Keratinocyte (primary cell): Measurements from ENCODE around the gene CDK5RAP3.

Source experiments
- CTCF ChIP-seq, 3 experiments: IDR thresholded peaks in 1 of 3; conservative IDR thresholded peaks in 1 of 3; optimal IDR thresholded peaks in 1 of 3; 2 replicates in 2 of 3; 3 replicates in 1 of 3; pipeline versions ENCODE3 to v1.5.1; 2011; ENCODE audit warnings: low read length in 3 of 3, mild to moderate bottlenecking in 3 of 3, moderate library complexity in 2 of 3, control low read depth in 1 of 3, inconsistent platforms in 1 of 3; ENCODE audit not compliant: insufficient read depth in 2 of 3; ENCODE audit errors: extremely low read depth in 1 of 3
- EZH2 ChIP-seq: IDR thresholded peaks from one replicate; pipeline ENCODE4 v1.6.1; 2012; ENCODE audit warnings: inconsistent platforms, mild to moderate bottlenecking, low read length, moderate library complexity

GRCh38 chr17:47942096-47942510 lies 28.8 kb upstream of the CDK5RAP3 start:
- TF ChIP-seq CTCF (optimal IDR thresholded peaks at IDR 0.05 in 1 of 3, IDR thresholded peaks at IDR 0.05 in 1 of 3, conservative IDR thresholded peaks at IDR 0.05 in 1 of 3; ENCODE audit: extremely low read depth in 1 of 3, insufficient read depth in 2 of 3, low read length in 3 of 3): no peak
- no peak for TF ChIP-seq EZH2
